SU-DHL-6 (cell line): ENCODE results near the gene PYROXD2.
"Not testable (repeated sequence)": the region's sequence is repeated elsewhere in the genome, so short reads cannot be mapped to it uniquely, and the experiment has no call there.

Experiments used
- H2AFZ ChIP-seq: fragments of 200-600 bp; sonication (generic); 2 replicates; pipeline ENCODE4 v1.6.1; 2014; ENCODE audit warnings: low read depth, mild to moderate bottlenecking, moderate library complexity, mixed read lengths, antibody characterized with exemption, low read length; ENCODE audit not compliant: severe bottlenecking
- H3F3A ChIP-seq: fragments of 200-600 bp; shearing (Covaris generic); 2 replicates; pipeline ENCODE4 v1.6.0; 2016; ENCODE audit warnings: antibody characterized with exemption, mild to moderate bottlenecking; ENCODE audit not compliant: insufficient read depth
- H3K27ac ChIP-seq: fragments of 200-600 bp; sonication (generic); 2 replicates; pipeline ENCODE4 v1.5.1; 2016; ENCODE audit warnings: low read depth, mild to moderate bottlenecking, low read length, moderate library complexity, mixed read lengths
- H3K27me3 ChIP-seq: fragments of 200-600 bp; sonication (generic), shearing (Covaris generic); 2 replicates; pipeline ENCODE4 v1.6.0; 2014; ENCODE audit warnings: mild to moderate bottlenecking, low read length
- H3K36me3 ChIP-seq: fragments of 200-600 bp; sonication (generic); 2 replicates; pipeline ENCODE4 v1.6.1; 2014; ENCODE audit warnings: mild to moderate bottlenecking, low read length, mixed read lengths
- H3K4me2 ChIP-seq: fragments of 300-600, 200-600 bp; shearing (Covaris generic), sonication (generic); 2 replicates; pipeline ENCODE4 v1.6.0; 2014; ENCODE audit warnings: low read length, low read depth, mild to moderate bottlenecking; ENCODE audit not compliant: poor library complexity, severe bottlenecking
- H3K4me3 ChIP-seq: fragments of 200-600 bp; sonication (generic); 2 replicates; pipeline ENCODE4 v1.5.1; 2014; ENCODE audit warnings: antibody characterized with exemption, low read length, mild to moderate bottlenecking, mixed read lengths; ENCODE audit not compliant: insufficient read depth, poor library complexity, severe bottlenecking
- H3K79me2 ChIP-seq: fragments of 200-600 bp; sonication (generic); 2 replicates; pipeline ENCODE4 v1.6.1; 2014; ENCODE audit warnings: mild to moderate bottlenecking, low read length, moderate library complexity; ENCODE audit not compliant: insufficient read depth
- H3K9ac ChIP-seq: fragments of 200-600 bp; sonication (generic); 2 replicates; pipeline ENCODE4 v1.7.0; 2014; ENCODE audit warnings: mild to moderate bottlenecking, low read length
- H3K9me2 ChIP-seq: fragments of 200-600 bp; sonication (generic); replicated peaks from 2 replicates; pipeline ENCODE4 v1.6.1; 2014; ENCODE audit warnings: low read length; ENCODE audit not compliant: insufficient read depth
- H3K9me3 ChIP-seq: fragments of 200-600 bp; sonication (generic); 2 replicates; pipeline ENCODE4 v1.6.1; 2014; ENCODE audit warnings: low read length, mixed read lengths; ENCODE audit not compliant: insufficient read depth
- H4K20me1 ChIP-seq: fragments of 200-600 bp; sonication (generic); 2 replicates; pipeline ENCODE4 v1.6.1; 2014; ENCODE audit warnings: low read depth, mild to moderate bottlenecking, antibody characterized with exemption, low read length, moderate library complexity, mixed read lengths
- CTCF ChIP-seq: fragments of 200-600 bp; sonication (generic); IDR thresholded peaks from one replicate; pipeline ENCODE4 v1.5.1; 2017; ENCODE audit warnings: antibody characterized with exemption, mild to moderate bottlenecking, low read length, moderate library complexity; ENCODE audit not compliant: insufficient read depth, poor library complexity, severe bottlenecking
- EZH2phosphoT487 ChIP-seq: fragments of 200-600 bp; sonication (generic), shearing (Covaris generic); conservative IDR thresholded peaks from 2 replicates; pipeline ENCODE4 v1.6.1; 2018; ENCODE audit warnings: mild to moderate bottlenecking, antibody characterized with exemption, low read length, moderate library complexity, mixed read lengths

Gene PYROXD2

GRCh38 chr10:98384531-98385133 is 30.4 kb downstream of the PYROXD2 start:
- no peaks in the 10 kb centered on the region for H3K9me2 ChIP-seq
- H3K4me2 ChIP-seq, result no peak overlapping the region
- no peaks in the 10 kb centered on the region for H4K20me1 ChIP-seq
- H3K27ac ChIP-seq, result no peak overlapping the region
- TF ChIP-seq EZH2phosphoT487 (no peak), CTCF (no peak)
- H3K9me3 ChIP-seq, result no peaks in the 10 kb centered on the region
- no peaks in the 10 kb centered on the region for H3F3A ChIP-seq
- no peaks in the 10 kb centered on the region for H3K27me3 ChIP-seq
- no peaks in the 10 kb centered on the region for H3K79me2 ChIP-seq
- H3K9ac ChIP-seq, result no peak overlapping the region
- H3K4me3 ChIP-seq, result no peak overlapping the region
- no peak overlapping the region for H2AFZ ChIP-seq
- H3K36me3 ChIP-seq, result no peaks in the 10 kb centered on the region

GRCh38 chr10:98383869-98384268 is 31.1 kb downstream of the PYROXD2 start:
- TF ChIP-seq EZH2phosphoT487, result no peak
- TF ChIP-seq CTCF, result no peak
- H2AFZ ChIP-seq, result no peak overlapping the region
- H3K4me2 ChIP-seq, result no peak overlapping the region
- H4K20me1 ChIP-seq, result no peaks in the 10 kb centered on the region
- no peak overlapping the region for H3K27ac ChIP-seq
- H3F3A ChIP-seq, result no peaks in the 10 kb centered on the region
- H3K9ac ChIP-seq, result no peak overlapping the region
- no peaks in the 10 kb centered on the region for H3K36me3 ChIP-seq
- H3K79me2 ChIP-seq, result no peaks in the 10 kb centered on the region
- H3K27me3 ChIP-seq, result no peaks in the 10 kb centered on the region
- no peaks in the 10 kb centered on the region for H3K9me3 ChIP-seq
- H3K4me3 ChIP-seq, result no peak overlapping the region
- H3K9me2 ChIP-seq, result no peaks in the 10 kb centered on the region

GRCh38 chr10:98383134-98383667 is 31.8 kb downstream of the PYROXD2 start:
- H3K9me3 ChIP-seq, H3K27ac ChIP-seq: not testable (repeated sequence)

GRCh38 chr10:98382691-98383101 is 32.3 kb downstream of the PYROXD2 start:
- Histone ChIP-seq H3K4me2 (no peak overlapping the region), H3K9me2 (no peaks in the 10 kb centered on the region), H4K20me1 (no peaks in the 10 kb centered on the region), H2AFZ (no peak overlapping the region), H3K9ac (no peak overlapping the region), H3K79me2 (no peaks in the 10 kb centered on the region), H3K27ac (no peak overlapping the region), H3K4me3 (no peak overlapping the region), H3K27me3 (no peaks in the 10 kb centered on the region), H3F3A (no peaks in the 10 kb centered on the region), H3K9me3 (no peaks in the 10 kb centered on the region), H3K36me3 (no peaks in the 10 kb centered on the region)
- TF ChIP-seq CTCF (no peak), EZH2phosphoT487 (no peak)

More at GRCh38 chr10:98383134-98383667, 31.8 kb downstream of the PYROXD2 start:
- not testable (repeated sequence) for H3K27me3 ChIP-seq, H3K4me3 ChIP-seq, H3K79me2 ChIP-seq, H3K9ac ChIP-seq, H4K20me1 ChIP-seq, H3K36me3 ChIP-seq, H3K4me2 ChIP-seq, H2AFZ ChIP-seq, H3K9me2 ChIP-seq, H3F3A ChIP-seq
